IPS-NIHi7 (cell line): ENCODE results near the gene SSH3.
"Not testable (repeated sequence)": the region's sequence is repeated elsewhere in the genome, so short reads cannot be mapped to it uniquely, and the experiment has no call there.

ENCODE experiments used
- DNase-seq: peaks from one replicate; pipeline ENCODE4 v3.0.0; 2012; ENCODE audit warnings: mixed read lengths; ENCODE audit errors: extremely low spot score

Gene SSH3

DNA sequence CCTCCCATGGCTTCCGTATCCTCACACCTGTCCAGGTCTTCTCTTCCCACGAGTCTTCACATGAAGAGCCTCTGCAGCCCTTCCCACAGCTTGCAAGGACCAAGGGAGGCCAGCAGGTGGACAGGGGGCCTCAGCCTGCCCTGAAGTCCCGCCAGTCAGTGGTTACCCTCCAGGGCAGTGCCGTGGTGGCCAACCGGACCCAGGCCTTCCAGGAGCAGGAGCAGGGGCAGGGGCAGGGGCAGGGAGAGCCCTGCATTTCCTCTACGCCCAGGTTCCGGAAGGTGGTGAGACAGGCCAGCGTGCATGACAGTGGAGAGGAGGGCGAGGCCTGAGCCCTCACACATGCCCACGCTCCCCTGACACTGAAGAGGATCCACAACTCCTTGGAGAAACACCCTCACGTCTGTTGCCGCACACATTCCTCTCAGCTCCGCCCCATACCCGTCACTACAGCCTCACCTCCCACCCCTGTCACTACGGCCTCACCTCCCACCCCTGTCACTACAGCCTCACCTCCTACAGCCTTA, 8.3 kb downstream of the SSH3 start:
- no peak for DNase-seq

DNA sequence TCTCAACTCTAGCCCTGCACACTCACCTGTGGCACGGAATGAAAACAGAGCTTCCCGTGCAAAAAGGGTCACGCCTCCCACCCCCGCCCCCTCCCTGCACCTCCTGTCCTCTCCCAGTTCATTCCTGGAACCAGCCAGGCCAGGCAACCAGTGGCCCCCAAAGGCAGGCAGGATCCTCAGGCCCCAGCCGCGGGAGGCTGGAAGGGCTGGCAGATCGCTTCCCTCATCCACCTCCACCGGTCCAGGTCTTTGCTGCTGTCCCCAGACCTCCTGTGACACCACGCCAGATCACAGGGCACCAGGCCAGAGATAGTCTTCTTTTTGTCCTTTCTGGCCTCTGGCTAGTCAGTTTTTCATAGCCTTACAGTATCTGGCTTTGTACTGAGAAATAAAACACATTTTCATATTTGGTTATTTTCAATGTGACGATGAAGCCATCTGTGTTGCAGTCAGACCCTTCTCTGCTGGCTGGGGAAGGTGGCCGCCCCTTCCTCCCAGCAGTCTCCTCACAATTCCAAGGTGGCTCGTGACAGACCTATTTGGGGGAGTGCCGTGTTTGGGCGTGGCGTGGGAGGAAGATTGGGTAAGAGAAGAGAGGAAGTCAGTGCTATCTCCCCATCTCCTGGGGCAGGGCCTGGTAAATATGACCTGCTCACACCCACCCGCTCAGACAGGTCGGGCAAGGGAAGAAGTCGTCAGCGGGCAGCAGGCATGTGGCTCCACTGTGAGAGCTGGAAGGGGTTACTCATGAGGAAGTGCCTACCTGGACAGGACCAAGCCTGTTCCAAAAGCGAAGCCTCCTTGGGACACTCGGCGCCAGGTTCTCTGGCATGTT, 9.1 kb downstream of the SSH3 start:
- no peak for DNase-seq

DNA sequence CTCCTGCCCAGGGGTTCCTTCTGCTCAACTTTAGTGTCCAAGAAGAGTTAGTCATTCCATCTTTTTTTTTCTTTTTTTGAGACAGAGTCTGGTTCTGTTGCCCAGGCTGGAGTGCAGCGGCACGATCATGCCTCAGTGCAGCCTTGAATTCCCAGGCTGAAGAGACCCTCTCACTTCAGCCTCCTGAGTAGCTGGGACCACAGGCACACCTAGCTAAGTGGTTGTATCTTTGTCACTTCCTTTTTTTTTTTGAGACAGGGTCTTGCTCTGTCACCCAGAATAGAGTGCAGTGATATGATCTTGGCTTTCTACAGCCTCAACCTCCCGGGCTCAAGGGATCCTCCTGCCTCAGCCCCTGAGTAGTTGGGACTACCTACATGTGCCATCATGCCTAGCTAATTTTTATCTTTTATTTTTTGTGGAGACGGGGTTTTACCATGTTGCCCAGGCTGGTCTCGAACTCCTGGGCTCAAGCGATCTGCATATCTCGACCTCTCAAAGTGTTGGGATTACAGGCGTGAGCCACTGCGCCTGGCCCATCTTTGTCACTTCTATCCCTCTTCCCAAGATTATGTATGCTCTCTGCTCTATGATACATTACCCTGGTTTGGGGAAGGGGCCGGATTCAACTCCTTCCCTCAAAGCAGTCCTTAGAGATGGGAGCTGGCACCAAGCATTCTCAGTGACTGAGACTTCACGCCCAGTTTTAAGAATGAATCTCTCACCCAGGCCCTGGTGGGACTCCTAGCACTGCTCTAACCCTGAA, 10.0 kb downstream of the SSH3 start:
- no peak for DNase-seq

DNA sequence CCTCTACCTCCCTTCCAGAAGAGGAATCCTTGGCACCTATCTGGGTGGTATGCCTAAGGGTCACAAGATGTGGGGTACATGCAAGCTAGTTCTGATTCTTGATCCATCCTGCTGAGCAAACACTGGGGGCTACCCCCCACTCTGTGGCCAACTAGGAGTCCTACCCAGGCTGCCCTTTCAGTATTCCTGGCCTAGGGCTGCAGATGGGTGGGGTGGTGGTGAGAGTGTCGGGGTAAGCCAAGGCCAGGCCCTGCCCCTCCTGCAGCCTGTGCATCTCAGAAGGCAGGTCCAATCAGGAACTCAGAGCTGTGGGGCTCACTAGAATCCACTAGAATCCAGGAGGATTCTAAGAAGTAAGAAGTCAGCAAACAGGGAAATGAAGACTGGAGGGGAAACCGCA, 10.9 kb downstream of the SSH3 start:
- DNase-seq, result no peak

DNA sequence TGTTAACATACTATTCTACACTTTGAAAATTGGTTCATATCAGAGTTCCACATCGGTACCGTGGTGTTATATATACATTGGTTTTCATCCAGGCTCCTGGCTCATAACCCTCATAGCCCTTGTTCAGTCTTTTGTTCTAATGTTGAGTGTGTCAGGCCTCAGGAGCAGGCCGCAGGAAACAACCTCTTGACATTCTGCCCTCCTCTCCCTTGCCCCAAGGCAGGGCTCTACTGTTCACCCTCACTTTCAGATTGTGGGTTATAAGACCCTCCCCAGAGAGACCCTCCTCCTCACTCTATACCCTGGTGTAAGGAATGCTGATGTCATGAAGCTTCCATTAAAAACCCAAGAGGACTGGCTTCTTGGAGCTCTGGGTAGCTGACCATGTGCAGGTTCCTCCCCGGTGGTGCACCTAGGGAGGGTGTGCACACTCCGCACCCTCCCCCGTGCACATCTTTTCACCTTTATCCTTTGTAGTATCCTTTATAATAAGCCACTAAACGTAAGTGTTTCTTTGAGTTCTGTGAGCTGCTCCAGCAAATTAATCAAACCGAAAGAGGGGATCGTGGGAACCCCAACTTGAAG, 12.1 kb downstream of the SSH3 start:
- DNase-seq, result no peak

DNA sequence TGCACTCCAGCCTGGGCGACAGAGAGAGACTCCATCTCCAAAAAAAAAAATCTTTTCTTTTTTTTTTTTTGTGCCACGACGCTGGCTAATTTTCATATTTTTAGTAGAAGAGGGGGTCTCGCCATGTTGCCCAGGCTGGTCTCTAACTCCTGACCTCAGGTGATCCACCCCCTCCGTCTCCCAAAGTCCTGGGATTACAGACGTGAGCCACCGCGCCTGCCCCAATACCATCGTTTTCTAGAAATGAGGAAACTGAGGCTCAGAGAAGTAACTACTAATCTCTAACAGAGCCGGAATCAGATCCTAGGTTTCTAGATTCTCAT, 13.5 kb downstream of the SSH3 start:
- no peak for DNase-seq

DNA sequence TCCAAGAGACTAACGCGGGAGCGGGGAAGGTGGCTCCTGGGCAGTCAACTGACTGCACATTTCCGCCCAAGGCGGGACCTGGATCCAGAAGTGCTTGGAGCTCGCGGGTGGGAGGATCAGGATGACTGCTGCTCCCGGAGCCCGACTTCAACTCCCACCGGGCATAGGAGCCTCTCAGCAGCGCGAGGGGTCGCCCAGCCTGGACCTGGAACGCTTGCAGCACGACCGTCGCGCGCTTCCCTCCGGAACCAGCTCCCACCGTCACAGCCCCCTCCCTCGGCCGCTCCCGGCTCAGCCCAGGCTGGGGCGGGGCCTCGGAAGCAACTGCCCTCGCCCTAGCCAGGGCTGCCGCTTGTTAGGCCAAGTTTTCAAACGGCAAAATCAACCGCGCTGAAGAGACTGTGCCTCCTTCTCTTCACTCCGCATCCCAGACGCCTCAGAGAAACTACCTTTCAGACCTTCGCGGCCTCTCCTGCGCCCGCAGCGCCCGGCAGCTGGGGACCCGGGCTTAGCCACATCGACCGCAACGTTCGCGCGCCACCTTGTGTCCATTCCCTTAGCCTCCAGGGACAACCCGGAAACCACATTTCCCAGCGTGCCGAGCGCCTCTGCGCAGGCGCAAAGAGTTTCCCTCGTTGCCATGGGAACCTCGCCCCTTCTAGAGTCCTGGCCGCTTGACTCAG, 14.0 kb downstream of the SSH3 start:
- peak; percentile 100 for DNase-seq

DNA sequence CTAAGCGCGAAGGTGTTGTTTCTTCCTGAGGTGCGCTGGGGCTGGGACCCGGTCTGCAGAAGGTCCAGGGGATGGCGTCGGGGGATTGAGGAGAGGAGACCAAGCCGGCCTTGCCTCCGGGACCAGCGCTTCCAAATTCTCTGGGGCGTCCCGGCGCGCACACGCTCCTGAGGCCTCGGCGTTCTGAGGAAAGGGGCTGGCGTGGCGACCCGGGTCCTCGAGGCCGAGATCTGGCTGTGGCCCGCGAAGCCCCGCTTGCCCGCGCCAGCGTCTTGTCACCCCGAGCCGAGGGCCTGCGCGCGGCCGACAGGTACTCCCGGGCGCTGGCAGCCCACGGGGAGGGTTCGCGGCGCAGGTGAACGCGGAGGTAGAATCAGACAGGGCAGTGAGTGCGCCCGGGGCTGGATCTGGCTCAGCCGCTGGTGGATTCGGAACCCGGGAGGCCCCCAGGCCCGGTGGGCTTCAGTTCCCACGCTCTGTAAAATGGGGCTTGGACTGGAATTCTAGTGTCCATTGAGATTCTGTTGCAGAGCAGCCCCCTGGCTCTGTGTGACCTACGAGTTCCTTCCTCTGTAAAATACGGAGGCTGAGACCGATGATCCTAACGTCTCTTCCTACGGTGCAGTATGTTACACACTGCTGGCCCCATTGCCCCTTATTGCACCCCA, 14.7 kb downstream of the SSH3 start:
- no peak for DNase-seq

DNA sequence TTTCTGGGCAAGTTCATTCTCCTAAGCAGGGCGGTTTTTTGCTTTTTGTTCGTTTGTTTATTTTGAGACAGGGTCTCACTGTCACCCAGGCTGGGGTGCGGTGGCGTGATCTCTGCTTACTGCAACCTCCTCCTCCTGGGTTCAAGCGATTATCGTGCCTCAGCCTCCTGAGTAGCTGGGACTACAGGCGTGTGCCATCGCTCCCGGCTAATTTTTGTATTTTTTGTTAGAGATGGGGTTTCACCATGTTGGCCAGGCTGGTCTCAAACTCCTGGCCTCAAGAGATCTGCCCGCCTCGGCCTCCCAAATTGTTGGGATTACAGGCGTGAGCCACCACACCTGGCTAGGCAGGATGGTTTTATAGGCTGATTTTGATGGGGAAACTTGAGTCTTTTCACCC, 15.5 kb downstream of the SSH3 start:
- not testable (repeated sequence) for DNase-seq

DNA sequence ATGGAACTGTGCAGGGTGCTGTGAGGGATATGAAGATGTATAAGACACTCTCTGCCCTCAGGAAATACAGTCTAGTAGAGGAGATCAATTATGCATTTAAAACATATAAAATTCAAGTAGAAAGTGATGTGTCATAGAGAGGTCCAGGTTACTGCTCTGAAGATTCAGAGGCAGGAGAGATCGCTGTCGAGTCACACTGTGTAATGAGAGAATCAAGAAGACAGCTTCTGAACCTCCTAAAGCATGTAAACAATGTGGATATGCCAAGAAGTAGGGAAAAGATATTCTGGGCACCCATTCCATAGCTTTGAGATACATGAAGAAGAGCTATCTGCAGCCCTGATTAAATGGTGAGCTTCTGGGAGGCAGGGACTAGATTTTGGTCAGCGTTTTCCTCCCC, 16.7 kb downstream of the SSH3 start:
- no peak for DNase-seq

DNA sequence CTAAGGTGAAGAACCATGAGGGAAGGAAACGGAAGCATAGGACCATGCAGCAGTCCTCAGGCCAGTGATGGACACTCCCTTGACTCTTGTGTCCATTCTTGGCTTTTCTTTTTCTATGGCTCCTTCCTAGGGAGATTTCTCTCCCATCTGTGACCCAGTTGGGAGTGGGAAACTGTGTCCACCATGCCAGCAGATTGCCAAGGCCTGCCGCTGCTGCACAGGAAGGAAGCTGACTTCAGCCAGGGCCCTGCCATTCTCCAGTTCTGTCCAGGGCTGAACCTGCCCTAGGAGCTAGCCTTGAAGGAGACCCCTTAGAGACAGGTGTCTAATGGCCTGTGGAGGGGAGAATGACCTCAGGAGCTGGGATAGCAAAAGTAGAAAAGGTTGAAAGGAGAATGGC, 17.4 kb downstream of the SSH3 start:
- no peak for DNase-seq

DNA sequence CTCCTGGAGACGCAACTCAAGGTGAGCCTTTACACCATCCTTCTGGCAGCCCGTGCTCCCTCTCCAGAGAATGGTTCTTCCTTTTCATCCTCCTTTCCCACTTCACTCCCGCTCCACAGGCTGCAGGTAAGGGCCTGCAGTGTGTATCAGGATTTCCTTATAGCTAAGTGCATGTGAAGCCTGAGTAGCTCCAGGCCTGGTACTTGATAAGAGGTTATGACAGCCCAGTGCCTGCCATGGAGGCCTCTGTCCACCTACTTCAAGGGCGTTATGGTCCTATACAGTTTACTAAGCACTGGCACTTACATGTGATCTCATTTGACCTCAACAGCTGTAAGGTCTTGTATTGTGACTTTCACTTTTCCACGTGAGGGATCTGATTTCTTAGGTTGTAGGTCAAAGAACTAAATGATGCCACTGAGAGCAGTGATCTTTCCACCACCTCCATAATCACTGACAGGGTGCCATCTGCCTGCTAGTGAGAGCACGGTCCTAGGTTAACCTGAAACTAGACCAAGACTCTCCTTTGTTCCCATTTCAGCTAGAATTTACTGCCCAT, 18.1 kb downstream of the SSH3 start:
- peak; percentile 1 for DNase-seq

DNA sequence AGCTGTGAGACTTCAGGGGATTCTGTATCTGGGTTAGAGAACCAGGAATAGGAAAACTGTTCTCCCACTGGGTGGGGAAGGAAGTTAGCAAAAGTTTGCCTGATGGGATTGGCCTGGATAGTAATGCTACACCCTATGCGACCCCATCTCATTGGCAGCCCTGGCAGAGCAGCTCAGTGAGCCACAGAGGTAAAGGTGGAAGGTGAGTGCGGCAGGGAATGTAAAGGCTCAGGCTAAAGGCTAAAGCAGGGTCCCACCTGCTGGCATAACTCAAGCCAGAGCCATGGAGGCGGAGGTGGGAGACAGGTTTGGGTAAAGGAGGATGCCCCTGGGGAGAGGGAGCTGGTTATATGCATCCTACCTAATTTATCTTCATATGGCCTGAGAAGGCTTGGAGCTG, 18.7 kb downstream of the SSH3 start:
- DNase-seq, result peak; percentile 1

DNA sequence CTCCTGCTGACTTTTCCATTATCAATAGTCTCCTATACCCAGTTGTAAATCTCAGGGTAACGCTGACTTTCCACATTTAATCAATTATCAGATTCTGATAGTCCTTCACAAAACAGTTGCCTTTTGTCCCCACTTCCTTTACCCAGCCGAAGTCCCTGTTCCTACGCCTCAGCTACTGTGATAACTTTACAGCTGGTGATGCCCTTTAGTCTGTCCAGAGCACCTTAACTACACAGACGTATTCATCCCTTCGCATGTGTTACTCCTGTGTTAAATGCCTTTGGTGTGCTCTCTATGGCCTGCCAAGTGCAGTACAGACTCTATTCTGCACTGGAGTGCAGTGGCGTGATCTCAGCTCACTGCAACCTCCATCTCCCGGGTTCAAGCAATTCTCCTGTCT, 20.2 kb downstream of the SSH3 start:
- DNase-seq, result no peak

DNA sequence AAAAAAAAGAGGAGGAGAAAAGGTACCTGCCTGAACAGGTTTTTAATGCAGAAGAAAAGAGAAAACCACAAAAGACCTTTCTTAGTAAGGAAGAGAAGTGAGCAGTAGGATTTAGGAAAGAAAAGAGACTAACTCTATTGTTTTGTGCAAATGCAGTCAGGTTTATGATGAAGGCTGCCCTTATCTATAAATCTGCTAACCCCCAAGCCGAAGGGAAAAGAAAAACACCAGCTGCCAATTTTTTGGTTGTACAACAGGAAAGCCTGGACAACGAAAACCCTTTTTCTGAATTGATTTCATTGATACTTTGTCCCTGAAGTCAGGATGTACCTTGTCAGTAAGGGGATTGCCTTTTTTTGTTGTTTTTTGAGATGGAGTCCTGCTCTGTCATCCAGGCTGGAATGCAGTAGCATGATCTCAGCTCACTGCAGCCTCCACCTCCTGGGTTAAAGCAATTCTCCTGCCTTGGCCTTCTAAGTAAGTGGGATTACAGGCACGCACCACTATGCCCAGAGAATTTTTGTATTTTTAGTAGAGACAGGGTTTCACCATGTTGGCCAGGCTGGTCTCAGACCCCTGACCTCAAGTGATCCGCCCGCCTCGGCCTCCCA, 28.9 kb downstream of the SSH3 start:
- no peak for DNase-seq

DNA sequence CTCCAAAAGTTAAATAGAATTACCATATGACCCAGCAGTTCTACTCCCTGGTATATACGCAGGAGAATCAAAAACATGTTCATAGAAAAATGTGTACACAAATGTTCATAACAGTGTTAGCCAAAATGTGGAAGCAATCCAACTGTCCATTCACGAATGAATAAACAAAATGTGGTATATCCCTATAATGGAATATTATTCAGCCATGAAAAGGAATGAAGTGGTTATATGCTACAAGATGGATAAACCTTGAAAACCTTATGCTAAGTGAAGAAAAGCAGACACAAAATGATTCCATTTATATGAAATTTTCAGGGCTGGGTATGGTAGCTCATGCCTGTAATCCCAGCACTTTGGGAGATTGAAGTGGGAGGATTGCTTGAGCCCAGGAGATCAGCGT, 33.9 kb downstream of the SSH3 start:
- no peak for DNase-seq

DNA sequence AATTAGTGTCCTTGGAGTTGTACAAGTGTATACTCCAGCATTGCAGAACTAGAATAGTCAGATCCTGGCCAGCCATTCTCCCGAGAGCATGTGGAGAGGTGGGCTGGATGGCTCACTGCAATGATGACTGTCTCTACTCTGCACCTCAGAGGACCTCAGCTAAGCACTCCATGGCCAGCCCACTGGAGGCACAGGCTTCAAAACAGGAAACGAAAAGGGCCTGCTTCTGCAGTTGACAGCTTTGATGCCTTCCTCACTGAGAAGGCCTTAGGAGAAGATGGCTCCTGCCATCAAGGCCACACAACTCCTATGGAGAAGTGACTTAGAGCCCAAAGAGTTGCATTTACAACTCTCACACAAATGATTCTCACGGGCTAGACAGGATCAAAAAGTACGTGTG, 40.9 kb downstream of the SSH3 start:
- no peak for DNase-seq

DNA sequence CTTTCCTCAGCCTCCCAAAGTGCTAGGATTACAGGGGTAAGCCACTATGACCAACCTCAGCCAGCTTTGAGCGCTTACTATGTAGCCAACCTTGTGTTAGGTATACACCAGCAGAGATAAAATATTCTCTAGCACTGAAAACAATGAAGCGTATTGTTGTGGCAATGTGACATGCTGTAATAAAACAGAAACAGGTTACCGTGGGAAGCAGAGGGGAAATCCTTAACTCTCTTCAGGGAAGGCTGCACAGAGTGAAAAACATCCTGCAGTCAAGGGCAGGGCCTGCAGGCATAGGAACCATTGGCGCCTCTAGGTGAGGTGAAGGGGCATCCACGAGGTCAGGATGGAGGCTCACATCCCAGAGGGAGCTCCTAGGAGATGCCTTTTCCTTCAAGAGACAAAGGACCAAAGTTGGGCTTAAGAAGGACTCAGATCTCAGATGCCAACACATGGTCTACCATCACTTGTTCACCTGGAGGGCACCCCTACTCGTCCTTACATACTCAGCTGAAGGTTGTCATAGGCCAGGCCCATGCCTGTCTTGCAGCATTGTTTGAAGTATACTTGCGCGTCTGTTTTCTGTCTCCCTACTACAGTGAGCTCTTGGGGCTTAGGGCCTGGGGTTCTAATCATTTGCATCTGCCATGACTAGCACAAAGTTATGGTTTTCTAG, 42.1 kb downstream of the SSH3 start:
- DNase-seq, result no peak

DNA sequence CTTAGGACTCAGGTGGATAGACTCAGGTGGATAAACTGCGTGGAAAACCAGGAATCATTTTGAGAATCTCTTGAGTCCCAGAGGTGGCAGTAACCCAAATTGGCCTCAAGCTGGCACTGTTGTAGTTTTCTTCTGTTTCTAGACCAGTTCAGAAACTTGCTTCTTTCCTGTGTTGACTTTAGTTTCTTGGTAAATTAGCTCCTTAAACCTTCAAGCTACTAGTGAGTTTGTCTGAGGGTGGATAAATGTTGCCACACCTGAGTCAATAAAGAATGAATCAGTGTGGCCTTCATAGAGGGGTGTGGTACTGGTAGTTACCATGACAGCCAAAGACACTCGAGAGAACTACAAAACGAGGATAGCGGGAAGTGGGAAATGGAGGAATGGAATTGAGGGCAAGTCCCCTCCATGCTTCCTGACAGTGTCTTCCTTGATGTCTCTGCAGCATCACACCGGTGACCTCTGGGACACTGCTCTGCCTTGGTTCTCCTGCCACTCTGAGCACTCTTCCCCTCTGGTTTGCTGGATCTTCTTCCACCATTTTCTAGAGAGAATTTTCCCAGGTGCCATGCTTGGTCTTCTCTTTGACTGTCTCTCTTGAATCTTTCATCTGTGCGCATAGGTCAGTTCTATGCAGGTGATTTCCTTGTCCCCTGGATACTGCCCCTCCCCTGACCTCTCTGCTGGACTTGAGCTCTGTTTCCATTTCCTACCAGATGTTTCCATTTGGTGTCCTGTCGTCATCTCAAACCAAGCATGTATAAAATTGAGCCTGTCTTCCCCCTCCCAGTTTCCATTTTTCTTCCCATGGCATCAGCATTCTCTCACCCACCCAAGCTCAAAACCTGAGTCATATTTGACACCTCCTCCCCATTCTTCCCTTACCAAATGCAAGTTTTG, 42.8 kb downstream of the SSH3 start:
- peak; percentile 49 for DNase-seq
